ENCODE data around the gene HOOK2.

GRCh38 chr19:12745166-12745897, 30.0 kb downstream of the HOOK2 start:
- TF ChIP-seq ZNF146 (tag by site-specific recombination; IDR thresholded peaks at IDR 0.05) (no peak), ZNF302 (tag by site-specific recombination; IDR thresholded peaks at IDR 0.05; ENCODE audit: low read depth) (no peak)
- TF ChIP-seq, protein P1, sequence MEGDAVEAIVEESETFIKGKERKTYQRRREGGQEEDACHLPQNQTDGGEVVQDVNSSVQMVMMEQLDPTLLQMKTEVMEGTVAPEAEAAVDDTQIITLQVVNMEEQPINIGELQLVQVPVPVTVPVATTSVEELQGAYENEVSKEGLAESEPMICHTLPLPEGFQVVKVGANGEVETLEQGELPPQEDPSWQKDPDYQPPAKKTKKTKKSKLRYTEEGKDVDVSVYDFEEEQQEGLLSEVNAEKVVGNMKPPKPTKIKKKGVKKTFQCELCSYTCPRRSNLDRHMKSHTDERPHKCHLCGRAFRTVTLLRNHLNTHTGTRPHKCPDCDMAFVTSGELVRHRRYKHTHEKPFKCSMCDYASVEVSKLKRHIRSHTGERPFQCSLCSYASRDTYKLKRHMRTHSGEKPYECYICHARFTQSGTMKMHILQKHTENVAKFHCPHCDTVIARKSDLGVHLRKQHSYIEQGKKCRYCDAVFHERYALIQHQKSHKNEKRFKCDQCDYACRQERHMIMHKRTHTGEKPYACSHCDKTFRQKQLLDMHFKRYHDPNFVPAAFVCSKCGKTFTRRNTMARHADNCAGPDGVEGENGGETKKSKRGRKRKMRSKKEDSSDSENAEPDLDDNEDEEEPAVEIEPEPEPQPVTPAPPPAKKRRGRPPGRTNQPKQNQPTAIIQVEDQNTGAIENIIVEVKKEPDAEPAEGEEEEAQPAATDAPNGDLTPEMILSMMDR (tag by site-specific recombination; IDR thresholded peaks at IDR 0.05): no peak

All from HEK293 (cell line).